Endothelial cell of umbilical vein (primary cell): ENCODE measurements around the gene TXNRD2. TPM values are rescaled to one million over a fixed set of nuclear protein-coding genes. Genes with fewer than 3 reads are reported as not detected.

ENCODE experiments used
- BruUV-seq: library from RNA; stranded (reverse); fragments of 400-500 nt; replicated peaks from 2 replicates; lab custom pipeline; 2021; lab: Mats Ljungman, UMichigan
- CTCF ChIA-PET: fragments of 300-600, 350-600 bp; sonication (Branson Sonifier 250); formaldehyde crosslinking; loops from one replicate; lab custom pipeline; 2021; ENCODE audit warnings: antibody characterized with exemption, inconsistent platforms; lab: Charles Lee
- POLR2A ChIA-PET: fragments of 300-600, 350-600 bp; sonication (Branson Sonifier 250); formaldehyde crosslinking; loops from one replicate; lab custom pipeline; 2021; ENCODE audit warnings: antibody characterized with exemption, inconsistent platforms; lab: Charles Lee
- DNase-seq: peaks from one replicate; pipeline ENCODE4 v3.0.0-alpha.2; 2011; ENCODE audit warnings: low read depth, low spot score
- FAIRE-seq: peaks from 2 replicates; lab custom pipeline; 2011; peaks lifted over from hg19 to GRCh38; lab: Jason Lieb, UNC
- H2AFZ ChIP-seq: 2 replicates; pipeline ENCODE4 v1.6.0; 2012; ENCODE audit warnings: low read depth, low read length, control low read depth, inconsistent platforms
- H3K27ac ChIP-seq: 2 replicates; pipeline ENCODE4 v1.5.1; 2011; ENCODE audit warnings: low read depth, mild to moderate bottlenecking, control low read depth, low read length, moderate library complexity; ENCODE audit not compliant: insufficient read depth
- H3K27me3 ChIP-seq, 2 experiments: 2 replicates each; pipeline versions ENCODE4 v1.6.0 to v1.6.1; 2011; ENCODE audit warnings: low read length in 2 of 2, mixed read lengths in 1 of 2; ENCODE audit not compliant: control insufficient read depth in 2 of 2, insufficient read depth in 2 of 2
- H3K36me3 ChIP-seq, 2 experiments: 2 replicates in 1 of 2; 3 replicates in 1 of 2; pipeline ENCODE4 v1.5.1; 2011; ENCODE audit warnings: low read length in 2 of 2, mild to moderate bottlenecking in 1 of 2, moderate library complexity in 1 of 2; ENCODE audit not compliant: control insufficient read depth in 2 of 2, insufficient read depth in 2 of 2; ENCODE audit errors: extremely low read depth in 1 of 2
- H3K4me1 ChIP-seq: 3 replicates; pipeline ENCODE4 v1.5.1; 2011; ENCODE audit warnings: mild to moderate bottlenecking, low read length; ENCODE audit not compliant: control insufficient read depth, insufficient read depth; ENCODE audit errors: extremely low read depth
- H3K4me2 ChIP-seq: 2 replicates; pipeline ENCODE4 v1.6.1; 2011; ENCODE audit warnings: low read length, control low read depth, mixed read lengths; ENCODE audit not compliant: insufficient read depth
- H3K4me3 ChIP-seq, 3 experiments: fragments of 200-600 bp in 1 of 3; sonication (generic), shearing (Covaris generic) in 1 of 3; replicated peaks in 1 of 3; 2 replicates each; pipeline ENCODE4 v1.5.1; 2011 to 2016; ENCODE audit warnings: control low read depth in 3 of 3, low read length in 3 of 3, mild to moderate bottlenecking in 2 of 3, inconsistent platforms in 1 of 3, low read depth in 1 of 3, moderate library complexity in 1 of 3; ENCODE audit not compliant: insufficient read depth in 1 of 3
- H3K79me2 ChIP-seq: 2 replicates; pipeline ENCODE4 v1.6.0; 2012; ENCODE audit warnings: low read length, inconsistent platforms; ENCODE audit not compliant: control insufficient read depth, insufficient read depth
- H3K9ac ChIP-seq: replicated peaks from 2 replicates; pipeline ENCODE3; 2011; ENCODE audit warnings: low read length, control low read depth; ENCODE audit not compliant: insufficient read depth; ENCODE audit errors: extremely low read depth
- H3K9me1 ChIP-seq: replicated peaks from 3 replicates; pipeline ENCODE4 v1.6.0; 2011; ENCODE audit warnings: mild to moderate bottlenecking, low read length; ENCODE audit not compliant: control insufficient read depth, insufficient read depth; ENCODE audit errors: extremely low read depth
- H3K9me3 ChIP-seq: replicated peaks from 2 replicates; pipeline ENCODE4 v1.5.1; 2012; ENCODE audit warnings: low read length, inconsistent platforms; ENCODE audit not compliant: control insufficient read depth, insufficient read depth
- H4K20me1 ChIP-seq: replicated peaks from 2 replicates; pipeline ENCODE3; 2011; ENCODE audit warnings: mild to moderate bottlenecking, low read length; ENCODE audit not compliant: control insufficient read depth, insufficient read depth; ENCODE audit errors: extremely low read depth
- EZH2 ChIP-seq: IDR thresholded peaks from 2 replicates; pipeline ENCODE4 v1.6.1; 2012; ENCODE audit warnings: borderline replicate concordance, low read depth, mild to moderate bottlenecking, moderate library complexity, low read length, inconsistent platforms; ENCODE audit not compliant: severe bottlenecking
- FOS ChIP-seq: IDR thresholded peaks from 2 replicates; pipeline ENCODE4 v1.6.1; 2011; ENCODE audit warnings: mild to moderate bottlenecking, low read length, moderate library complexity, borderline replicate concordance; ENCODE audit not compliant: insufficient read depth
- GATA2 ChIP-seq: IDR thresholded peaks from 2 replicates; pipeline ENCODE4 v1.7.0; 2011; ENCODE audit warnings: low read depth, mild to moderate bottlenecking, moderate library complexity, mixed read lengths, low read length; ENCODE audit not compliant: insufficient read length, insufficient read depth
- JUN ChIP-seq: IDR thresholded peaks from 2 replicates; pipeline ENCODE4 v1.6.1; 2011; ENCODE audit warnings: borderline replicate concordance, low read depth; ENCODE audit not compliant: insufficient read length, insufficient read depth
- MYC ChIP-seq: IDR thresholded peaks from one replicate; pipeline ENCODE4 v1.6.1; 2011; ENCODE audit warnings: mild to moderate bottlenecking, low read depth, low read length
- POLR2A ChIP-seq: IDR thresholded peaks from 2 replicates; pipeline ENCODE4 v1.6.1; 2012; ENCODE audit warnings: low read depth, mild to moderate bottlenecking, control low read depth, low read length
- POLR2AphosphoS5 ChIP-seq: IDR thresholded peaks from 2 replicates; pipeline ENCODE4 v1.6.1; 2012; ENCODE audit warnings: low read depth, mild to moderate bottlenecking, control low read depth, low read length, moderate library complexity; ENCODE audit not compliant: insufficient read depth
- dilution Hi-C: fragments of 300-500 bp; cut with MboI; formaldehyde crosslinking; loops from one replicate; pipeline ENCODE4 v1.15.0; 2019; ENCODE audit warnings: low sequenced_read_pairs; ENCODE audit not compliant: extremely low pct_ligation_motif_present
- intact Hi-C: fragments of 100-400 bp; cut with micrococcal nuclease; formaldehyde crosslinking; loops from one replicate; pipeline ENCODE4 v1.10.0; 2022
- polyA plus RNA-seq, 4 experiments: library from polyadenylated mRNA; depleted of rRNA in 3 of 4; stranded (reverse) in 3 of 4; unstranded in 1 of 4; fragments of >200 nt; gene quantifications; 2 replicates each; pipeline versions ENCODE4 v1.2.1 to v1.2.3, GENCODE V29; 2011 to 2012; ENCODE audit warnings: missing spikeins in 1 of 4
- total RNA-seq: library from RNA; stranded (reverse); gene quantifications from 2 replicates; pipeline ENCODE4 v1.2.3, GENCODE V29; 2021
- TF ChIP-seq, protein P1 (sequence below): IDR thresholded peaks from 2 replicates; pipeline ENCODE4 v1.6.1; 2011; ENCODE audit not compliant: insufficient read depth, insufficient read length
- TF ChIP-seq, protein P2 (sequence below), 2 donors: IDR thresholded peaks; 1 replicate in 1 of 2; 2 replicates in 1 of 2; pipeline ENCODE4 v1.5.1; 2011; ENCODE audit warnings: low read length in 2 of 2, mild to moderate bottlenecking in 2 of 2, moderate library complexity in 2 of 2, control low read depth in 1 of 2, inconsistent platforms in 1 of 2, low read depth in 1 of 2; ENCODE audit not compliant: insufficient read depth in 1 of 2; ENCODE audit errors: extremely low read depth in 1 of 2

TXNRD2 gene
- total and polyA plus RNA-seq, 2 donors (not counting 3 experiments of a cell fraction or from before 2014, with no cell fraction given) = 211 to 440 TPM

DNA sequence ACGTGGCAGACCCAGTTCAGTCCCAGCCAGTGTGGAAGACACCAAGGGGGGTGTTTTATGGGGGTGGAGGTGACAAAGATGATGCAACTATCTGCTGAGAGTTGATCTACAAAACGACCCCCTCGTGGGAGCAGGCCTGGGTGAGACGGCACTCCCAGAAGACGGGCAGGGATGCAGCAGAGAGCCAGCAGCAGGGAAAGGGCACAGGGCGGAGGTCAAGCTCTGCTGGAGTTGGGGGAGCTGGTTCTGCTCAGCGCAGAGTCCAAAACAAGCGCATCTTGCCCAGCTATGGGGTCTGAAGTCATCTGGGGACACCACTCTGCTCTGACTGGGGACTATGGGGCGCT, 90.9 kb downstream of the TXNRD2 start:
- no peak overlapping the region for H2AFZ ChIP-seq
- H3K9ac ChIP-seq = no peak overlapping the region
- H3K4me1 ChIP-seq = peaks cover 31% of the 10 kb centered on the region
- no peaks in the 10 kb centered on the region for H4K20me1 ChIP-seq
- BruUV-seq = no TSS peak
- intact Hi-C loops (loop anchor here (5.0 kb wide), 1 partner anchor 93 kb away; no protein-coding TSS in a partner anchor), dilution Hi-C loops (no loop called here)
- peaks cover 52% of the 10 kb centered on the region for H3K79me2 ChIP-seq
- POLR2A ChIA-PET = no interaction called here
- H3K9me1 ChIP-seq = no peaks in the 10 kb centered on the region
- CTCF ChIA-PET = interaction anchor here (1.5 to 2.9 kb wide), 2 partner anchors 59 to 120 kb away, joined by 3 to 8 read pairs; no protein-coding TSS in a partner anchor
- FAIRE-seq (no peak), DNase-seq (no peak)
- no peak overlapping the region for H3K4me3 ChIP-seq
- H3K9me3 ChIP-seq = no peaks in the 10 kb centered on the region
- peaks cover 15 to 25% of the 10 kb centered on the region in 2 experiments for H3K36me3 ChIP-seq
- H3K4me2 ChIP-seq = no peak overlapping the region
- H3K27ac ChIP-seq = no peak overlapping the region
- TF ChIP-seq JUN (no peak), POLR2A (no peak), GATA2 (no peak), POLR2AphosphoS5 (no peak), FOS (no peak), MYC (no peak), EZH2 (no peak)
- TF ChIP-seq, protein P1, sequence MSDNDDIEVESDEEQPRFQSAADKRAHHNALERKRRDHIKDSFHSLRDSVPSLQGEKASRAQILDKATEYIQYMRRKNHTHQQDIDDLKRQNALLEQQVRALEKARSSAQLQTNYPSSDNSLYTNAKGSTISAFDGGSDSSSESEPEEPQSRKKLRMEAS = no peak
- TF ChIP-seq, protein P2, sequence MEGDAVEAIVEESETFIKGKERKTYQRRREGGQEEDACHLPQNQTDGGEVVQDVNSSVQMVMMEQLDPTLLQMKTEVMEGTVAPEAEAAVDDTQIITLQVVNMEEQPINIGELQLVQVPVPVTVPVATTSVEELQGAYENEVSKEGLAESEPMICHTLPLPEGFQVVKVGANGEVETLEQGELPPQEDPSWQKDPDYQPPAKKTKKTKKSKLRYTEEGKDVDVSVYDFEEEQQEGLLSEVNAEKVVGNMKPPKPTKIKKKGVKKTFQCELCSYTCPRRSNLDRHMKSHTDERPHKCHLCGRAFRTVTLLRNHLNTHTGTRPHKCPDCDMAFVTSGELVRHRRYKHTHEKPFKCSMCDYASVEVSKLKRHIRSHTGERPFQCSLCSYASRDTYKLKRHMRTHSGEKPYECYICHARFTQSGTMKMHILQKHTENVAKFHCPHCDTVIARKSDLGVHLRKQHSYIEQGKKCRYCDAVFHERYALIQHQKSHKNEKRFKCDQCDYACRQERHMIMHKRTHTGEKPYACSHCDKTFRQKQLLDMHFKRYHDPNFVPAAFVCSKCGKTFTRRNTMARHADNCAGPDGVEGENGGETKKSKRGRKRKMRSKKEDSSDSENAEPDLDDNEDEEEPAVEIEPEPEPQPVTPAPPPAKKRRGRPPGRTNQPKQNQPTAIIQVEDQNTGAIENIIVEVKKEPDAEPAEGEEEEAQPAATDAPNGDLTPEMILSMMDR (IDR thresholded peaks at IDR 0.05; ENCODE audit: extremely low read depth in 1 of 2, insufficient read depth in 1 of 2, low read depth in 1 of 2, low read length in 2 of 2) = no peak
- H3K27me3 ChIP-seq = no peaks in the 10 kb centered on the region
